Measurements from ENCODE around the gene GMNN.

Gene GMNN

DNA sequence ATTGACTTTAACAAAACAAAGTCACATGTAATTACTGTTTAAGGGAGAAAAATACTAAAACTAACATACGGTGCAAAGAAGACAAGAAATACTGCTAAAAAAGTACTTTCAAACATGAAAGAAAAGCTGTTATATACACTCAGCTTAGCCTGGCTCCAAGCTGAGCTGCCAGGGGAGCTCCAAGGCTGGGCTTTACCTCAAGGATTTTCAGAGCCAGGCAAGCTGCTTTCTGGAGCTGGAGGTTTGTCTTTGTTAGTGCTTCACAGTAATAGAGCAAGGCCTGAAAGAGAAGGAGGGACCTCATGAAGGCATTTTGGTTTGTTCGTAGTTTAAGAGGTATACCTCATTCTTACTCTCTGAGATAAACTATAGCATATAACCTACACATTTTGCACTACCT lies 43.6 kb downstream of the GMNN start:
- DNase-seq, result no peak

DNA sequence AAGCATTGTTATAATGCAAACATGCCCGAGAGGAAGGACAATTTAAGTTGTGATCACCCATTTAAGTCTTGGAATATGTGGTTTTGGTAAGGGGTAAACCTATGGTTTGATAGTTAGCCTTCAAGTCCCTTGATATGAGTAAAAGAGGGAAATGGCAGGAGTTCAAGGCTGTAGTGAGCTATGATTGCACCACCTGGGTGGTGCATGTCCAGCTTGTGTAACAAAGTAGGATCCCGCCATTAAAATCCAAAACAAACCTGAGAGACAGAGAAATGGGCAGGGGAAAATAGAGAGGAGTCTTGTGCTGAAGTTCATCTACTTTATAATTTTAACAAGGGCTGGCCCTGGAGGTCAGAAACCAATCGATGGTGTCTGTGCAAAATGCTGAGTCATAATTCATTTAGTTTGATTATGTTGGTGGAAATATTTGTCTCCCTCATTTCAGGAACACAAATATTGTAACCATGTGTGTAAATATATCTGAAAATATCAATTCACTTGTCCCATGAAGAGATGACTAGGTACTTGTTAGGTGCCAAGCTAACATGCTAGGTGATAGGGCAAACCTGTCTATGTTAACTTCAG lies 47.2 kb downstream of the GMNN start:
- DNase-seq, result no peak

DNA sequence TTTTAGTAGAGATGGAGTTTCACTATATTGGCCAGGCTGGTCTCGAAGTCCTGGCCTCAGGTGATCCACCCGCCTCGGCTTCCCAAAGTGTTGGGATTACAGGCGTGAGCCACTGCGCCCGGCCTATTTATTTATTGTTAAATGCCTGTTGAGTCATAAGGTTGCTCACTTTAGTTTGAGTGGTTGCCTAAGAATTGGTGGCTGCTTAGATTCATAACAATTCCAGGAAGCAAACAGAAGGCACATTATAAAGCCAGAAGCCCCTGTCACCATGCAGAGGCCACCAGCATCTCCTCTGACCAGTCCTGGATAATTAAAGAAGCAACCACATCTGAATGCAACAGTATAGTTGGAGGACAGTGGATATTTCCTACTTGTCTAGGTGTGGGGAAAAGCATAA lies 48.0 kb downstream of the GMNN start:
- DNase-seq, result no peak

DNA sequence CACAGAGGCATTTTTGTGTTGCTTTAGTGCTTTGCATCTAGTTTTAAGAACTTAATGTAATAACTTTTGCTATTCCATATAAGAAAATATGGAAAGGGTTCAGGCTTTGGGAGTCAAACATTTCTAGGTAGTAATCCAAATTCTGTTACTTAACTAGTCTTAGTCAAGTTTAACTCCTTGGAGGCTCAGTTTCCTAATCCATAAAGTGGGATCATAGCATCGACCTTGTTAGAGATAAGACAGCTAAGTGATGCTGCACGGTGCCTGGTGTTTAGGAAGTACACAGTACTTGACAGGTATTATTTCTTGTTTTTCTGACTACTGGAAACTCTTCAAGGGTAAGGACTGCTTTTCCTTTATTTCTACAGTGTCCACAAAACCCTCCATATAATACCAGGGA lies 48.4 kb downstream of the GMNN start:
- no peak for DNase-seq

DNA sequence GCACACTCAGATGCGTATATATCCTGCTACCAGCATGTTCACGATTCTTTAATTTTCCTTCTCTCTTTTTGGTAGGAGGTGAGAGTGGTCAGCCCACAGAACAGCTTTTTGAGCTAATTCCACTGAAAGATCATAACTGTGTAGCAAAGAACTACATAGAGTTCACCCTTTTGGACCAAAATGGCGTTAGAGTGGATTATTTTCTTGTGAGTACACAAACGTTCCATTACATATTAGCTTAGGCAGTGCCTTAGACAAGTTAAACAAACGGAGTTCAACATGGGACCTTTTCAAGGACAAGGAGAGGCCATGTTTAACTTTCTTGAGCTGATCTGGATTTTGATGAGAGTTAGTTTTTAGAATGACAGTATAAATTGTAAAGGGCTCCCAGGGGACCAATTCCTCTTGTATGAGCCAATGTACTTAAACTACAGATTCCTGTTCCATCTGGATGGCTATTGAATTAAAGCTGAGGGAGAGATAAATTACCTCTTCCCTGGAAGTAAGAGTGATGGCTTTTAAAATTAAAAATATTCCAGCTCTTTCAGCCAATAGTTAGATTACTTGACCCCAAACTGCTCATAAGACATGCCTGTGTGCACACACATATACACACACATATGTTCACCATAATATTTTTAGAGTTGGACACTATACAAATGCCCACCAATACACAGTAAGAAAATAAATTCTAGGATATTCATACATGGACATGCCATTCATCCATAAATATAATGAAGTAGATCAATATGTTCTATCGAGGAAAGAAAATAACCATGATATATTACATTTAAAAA lies 49.6 kb downstream of the GMNN start:
- peak; percentile 27 for DNase-seq

DNA sequence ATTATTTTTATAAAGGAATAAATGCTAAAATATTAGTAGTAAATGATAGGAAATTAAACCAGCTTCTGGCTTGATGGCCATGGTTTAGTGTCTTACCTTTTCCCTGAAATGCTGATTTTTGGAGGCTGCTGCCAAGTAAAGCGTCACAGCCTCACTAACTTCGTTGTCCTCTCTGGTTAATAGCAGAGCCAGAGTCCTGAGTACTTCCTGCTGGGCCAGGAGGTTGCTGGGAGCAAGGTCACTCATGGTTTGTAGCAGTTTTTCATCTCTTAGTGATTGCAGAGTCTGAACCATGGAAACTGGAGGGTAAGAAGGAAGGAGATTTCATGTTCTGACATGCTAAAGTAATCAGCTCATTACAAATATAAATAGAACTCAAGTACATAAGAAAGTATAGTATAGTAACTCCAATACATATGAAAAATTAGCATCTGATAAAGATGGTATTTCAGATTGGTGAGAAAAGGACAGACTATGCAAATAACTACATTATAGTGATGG lies 50.4 kb downstream of the GMNN start:
- DNase-seq, result no peak

DNA sequence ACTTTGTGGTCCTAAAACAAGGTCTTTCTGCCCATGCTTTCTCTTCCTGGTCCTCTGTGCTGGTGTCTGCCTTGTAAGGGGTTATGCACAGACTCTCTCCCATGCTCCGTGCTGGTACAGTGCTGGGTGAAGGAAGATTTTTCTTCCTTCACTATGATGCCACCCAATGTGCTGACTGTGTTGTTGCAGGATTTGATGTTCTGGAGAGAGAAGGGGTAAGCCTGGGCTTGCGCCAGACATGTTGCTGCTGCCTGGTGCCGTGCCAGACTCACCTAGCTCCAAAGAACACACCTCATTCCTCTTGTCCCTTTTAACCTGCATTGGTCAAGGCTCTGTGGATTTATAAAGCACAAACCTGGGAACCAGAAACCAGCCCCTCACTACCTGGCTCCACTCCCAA lies 52.4 kb downstream of the GMNN start:
- no peak for DNase-seq

DNA sequence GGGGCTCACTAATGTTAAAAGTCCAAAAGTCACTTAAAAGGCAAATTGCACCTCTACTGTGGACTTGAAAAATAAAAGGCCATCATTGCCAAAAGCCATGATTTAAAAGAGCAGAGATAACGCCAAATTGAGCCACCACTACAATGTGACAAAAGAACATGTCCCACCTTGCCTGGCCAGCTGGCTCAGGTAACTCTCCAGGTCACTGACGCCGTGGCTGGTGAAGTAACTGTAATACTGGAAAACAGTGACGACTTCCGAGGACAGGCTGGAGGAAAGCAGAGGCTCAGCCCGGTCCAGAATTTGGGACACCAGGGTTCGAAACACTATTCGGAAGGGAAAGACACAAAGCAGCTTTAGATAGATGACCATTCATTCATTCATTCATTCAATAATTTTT lies 53.2 kb downstream of the GMNN start:
- DNase-seq, result no peak

DNA sequence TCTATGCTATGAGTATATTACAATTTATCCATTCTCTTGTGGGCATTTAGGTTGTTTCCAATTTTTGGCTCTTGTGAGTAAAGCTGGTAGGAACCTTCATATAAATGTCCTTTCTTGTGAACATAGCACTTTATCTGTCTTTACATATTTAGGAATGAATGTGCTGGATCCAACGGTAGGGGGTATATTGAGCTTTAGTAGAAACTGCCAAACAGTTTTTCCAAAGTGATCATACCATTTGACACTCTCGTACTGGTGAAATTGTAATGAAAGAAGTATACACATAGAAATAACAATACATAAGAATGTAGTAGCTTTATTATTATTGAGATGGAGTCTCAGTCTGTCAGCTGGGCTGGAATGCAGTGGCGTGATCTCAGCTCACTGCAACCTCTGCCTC lies 54.9 kb downstream of the GMNN start:
- DNase-seq, result no peak

DNA sequence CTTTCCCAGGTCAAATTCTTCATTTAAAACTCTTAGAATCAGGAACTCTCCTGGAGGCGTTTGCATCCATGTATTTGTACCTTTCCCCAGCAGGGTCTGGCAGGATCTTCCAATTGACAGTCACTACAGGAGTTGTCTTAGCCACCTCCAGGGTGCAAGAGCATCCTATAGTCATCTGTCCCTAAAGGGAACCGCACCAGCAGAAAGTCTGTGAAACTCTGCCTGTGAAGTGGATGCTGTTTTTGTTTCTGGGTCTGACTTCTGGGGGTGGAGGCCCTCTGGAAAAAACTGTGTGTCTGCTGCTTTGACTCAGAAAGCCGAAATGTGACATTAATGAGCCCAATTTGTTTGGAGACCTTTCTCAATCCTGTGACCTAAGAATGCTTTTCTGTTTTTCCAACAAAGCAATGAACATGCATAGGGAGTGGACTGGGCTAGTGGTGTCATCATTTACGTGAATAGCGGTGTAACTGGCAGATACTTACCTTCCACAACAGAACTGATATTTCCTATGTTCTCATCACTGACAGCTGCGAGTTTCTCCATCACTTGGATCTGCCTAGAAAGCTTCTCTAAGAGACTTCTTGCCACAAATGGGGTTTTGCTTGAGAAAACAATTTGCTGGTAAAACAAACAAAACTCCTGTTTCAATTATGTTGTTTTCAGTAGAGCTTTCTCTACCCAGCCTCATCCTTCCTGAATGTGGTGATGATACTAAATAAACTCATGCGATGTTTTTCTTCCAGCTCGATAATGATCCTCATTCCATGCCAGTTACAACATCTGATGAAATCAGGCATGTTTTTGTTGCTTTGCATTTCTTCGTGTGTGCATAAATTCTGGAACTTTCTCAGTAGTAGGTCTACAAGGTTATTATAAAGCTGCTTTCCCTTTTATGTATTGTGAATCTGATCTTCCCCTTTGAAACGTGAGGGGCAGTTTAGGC lies 57.3 kb downstream of the GMNN start:
- no peak for DNase-seq

DNA sequence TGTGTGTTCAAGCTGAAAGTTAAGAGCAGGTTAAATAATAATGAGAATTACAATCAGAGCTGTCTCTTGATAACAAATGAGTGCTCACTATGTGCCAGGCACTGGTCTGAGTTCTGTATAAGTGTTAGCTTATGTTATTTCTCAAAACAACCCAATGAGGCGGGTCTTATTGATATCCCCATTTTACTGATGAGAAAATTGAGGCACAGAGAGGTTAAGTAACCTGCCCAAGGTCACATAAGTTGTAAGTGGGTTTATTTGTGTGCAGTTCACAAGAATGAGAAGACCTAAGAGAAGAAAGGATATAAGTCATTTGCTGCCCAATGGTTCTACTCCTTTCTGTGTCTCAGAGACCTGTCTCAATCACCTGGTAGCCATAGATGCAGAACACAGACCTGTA lies 58.1 kb downstream of the GMNN start:
- DNase-seq, result no peak

DNA sequence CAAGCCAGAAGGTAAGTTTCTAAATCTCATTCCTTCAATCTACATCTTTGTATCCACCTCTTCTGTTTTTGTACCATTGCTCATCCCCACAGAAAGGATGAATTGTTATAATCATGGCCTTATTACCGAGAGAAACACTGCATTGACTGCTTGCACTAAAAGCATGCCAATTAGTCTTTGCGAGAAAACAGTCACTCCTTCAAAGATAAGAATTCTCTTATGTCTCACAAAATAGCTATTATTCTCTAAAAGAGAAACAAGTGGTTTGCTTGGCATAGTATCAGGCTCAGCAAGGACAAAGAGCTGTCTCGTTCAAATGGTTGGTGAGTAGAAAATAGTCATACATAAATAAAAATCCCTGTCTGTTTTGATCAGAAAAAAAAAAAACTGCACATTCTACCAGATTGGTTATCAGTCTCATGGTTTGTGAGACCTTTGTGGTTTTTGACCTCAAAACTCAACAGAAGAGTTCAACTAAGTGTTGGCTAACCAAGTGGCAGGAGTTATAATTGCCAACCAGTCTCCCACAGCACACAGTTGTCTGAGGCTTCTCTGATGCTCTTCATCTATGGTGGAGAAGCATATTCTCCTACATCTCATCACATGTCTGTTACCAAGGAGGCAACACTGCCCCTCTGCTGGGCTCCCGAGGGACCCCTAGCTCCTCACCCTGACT lies 59.1 kb downstream of the GMNN start:
- DNase-seq, result no peak

Data from NCI-H524 treated with DMSO at 0.1 percent for 48 hours (cell line).